Liver (tissue), 9 donors: ENCODE results near the gene TBC1D5. TPM values are rescaled to one million over a fixed set of nuclear protein-coding genes. Genes with fewer than 3 reads are reported as not detected.

Experiments
- DNase-seq: peaks from one replicate; pipeline ENCODE4 v3.0.0-alpha.2; 2017; ENCODE audit warnings: low spot score
- H3K27ac ChIP-seq, 2 donors: one replicate each; pipeline ENCODE4 v1.7.0; 2013; ENCODE audit warnings: inconsistent platforms in 2 of 2, low read length in 2 of 2, control low read depth in 1 of 2, low read depth in 1 of 2, mild to moderate bottlenecking in 1 of 2
- H3K27me3 ChIP-seq, 4 donors: one replicate each; pipeline versions ENCODE4 v1.6.1 to v1.7.0; 2013; ENCODE audit warnings: low read length in 3 of 4, inconsistent platforms in 1 of 4, mild to moderate bottlenecking in 1 of 4, moderate library complexity in 1 of 4; ENCODE audit not compliant: control insufficient read depth in 4 of 4, insufficient read depth in 4 of 4
- H3K36me3 ChIP-seq, 4 donors: one replicate each; pipeline versions ENCODE4 v1.6.1 to v1.7.0; 2013; ENCODE audit warnings: low read length in 3 of 4, mild to moderate bottlenecking in 3 of 4, low read depth in 1 of 4, moderate library complexity in 1 of 4; ENCODE audit not compliant: control insufficient read depth in 4 of 4, insufficient read depth in 3 of 4
- H3K4me1 ChIP-seq, 4 donors: one replicate each; pipeline versions ENCODE4 v1.6.1 to v1.7.0; 2013; ENCODE audit warnings: low read length in 3 of 4, mild to moderate bottlenecking in 3 of 4, moderate library complexity in 1 of 4; ENCODE audit not compliant: control insufficient read depth in 4 of 4, insufficient read depth in 4 of 4
- H3K4me3 ChIP-seq, 3 donors: one replicate each; pipeline versions ENCODE4 v1.6.1 to v1.7.0; 2013; ENCODE audit warnings: low read length in 3 of 3, control low read depth in 1 of 3, low read depth in 1 of 3, mild to moderate bottlenecking in 1 of 3
- H3K9ac ChIP-seq, 2 donors: one replicate each; pipeline ENCODE4 v1.7.0; 2013; ENCODE audit warnings: low read length in 2 of 2, mild to moderate bottlenecking in 2 of 2, moderate library complexity in 2 of 2, control low read depth in 1 of 2, low read depth in 1 of 2
- H3K9me3 ChIP-seq, 4 donors: one replicate each; pipeline versions ENCODE4 v1.6.1 to v1.7.0; 2013; ENCODE audit warnings: low read length in 3 of 4; ENCODE audit not compliant: control insufficient read depth in 4 of 4
- ATF3 ChIP-seq: IDR thresholded peaks from 2 replicates; pipeline ENCODE4 v1.6.1; 2016; ENCODE audit warnings: antibody characterized with exemption
- CTCF ChIP-seq: fragments of 150-350 bp; IDR thresholded peaks from 2 replicates; pipeline ENCODE4 v1.5.1; 2017; ENCODE audit warnings: improper control_type of control experiment, low read depth, low read length; ENCODE audit not compliant: missing input control
- EGR1 ChIP-seq, 2 donors: IDR thresholded peaks; 2 replicates each; pipeline ENCODE4 v1.6.1; 2016 to 2018; ENCODE audit warnings: antibody characterized with exemption in 2 of 2, low read depth in 2 of 2
- FOXA2 ChIP-seq: IDR thresholded peaks from 2 replicates; pipeline ENCODE4 v1.6.1; 2016; ENCODE audit warnings: antibody characterized with exemption
- GABPA ChIP-seq, 2 donors: IDR thresholded peaks in 1 of 2; conservative IDR thresholded peaks in 1 of 2; 2 replicates each; pipeline ENCODE4 v1.6.1; 2016; ENCODE audit warnings: antibody characterized with exemption in 2 of 2, mild to moderate bottlenecking in 1 of 2, moderate library complexity in 1 of 2
- HNF4A ChIP-seq, 2 donors: conservative IDR thresholded peaks; 2 replicates each; pipeline ENCODE4 v1.6.1; 2016; ENCODE audit warnings: antibody characterized with exemption in 2 of 2, mild to moderate bottlenecking in 2 of 2
- HNF4G ChIP-seq: IDR thresholded peaks from 2 replicates; pipeline ENCODE4 v1.6.1; 2016; ENCODE audit warnings: antibody characterized with exemption
- MAX ChIP-seq: IDR thresholded peaks from 2 replicates; pipeline ENCODE4 v1.6.1; 2016; ENCODE audit warnings: antibody characterized with exemption
- REST ChIP-seq: IDR thresholded peaks from 2 replicates; pipeline ENCODE4 v1.6.1; 2016; ENCODE audit warnings: antibody characterized with exemption, mild to moderate bottlenecking
- RXRA ChIP-seq, 2 donors: IDR thresholded peaks; 2 replicates each; pipeline ENCODE4 v1.6.1; 2017 to 2018; ENCODE audit warnings: antibody characterized with exemption in 2 of 2, mild to moderate bottlenecking in 1 of 2
- SP1 ChIP-seq: IDR thresholded peaks from 2 replicates; pipeline ENCODE4 v1.6.1; 2018; ENCODE audit warnings: antibody characterized with exemption, mild to moderate bottlenecking
- YY1 ChIP-seq: IDR thresholded peaks from 2 replicates; pipeline ENCODE4 v1.6.1; 2016; ENCODE audit warnings: antibody characterized with exemption, mild to moderate bottlenecking
- ZBTB33 ChIP-seq: IDR thresholded peaks from 2 replicates; pipeline ENCODE4 v1.6.1; 2016; ENCODE audit warnings: antibody characterized with exemption
- WGBS: extraction: QIAGEN DNeasy Blood & Tissue Kit; methylation state at CpG from one replicate; pipeline ENCODE4 v1.1.7; 2013; 5-methylcytosine and 5-hydroxymethylcytosine counted together
- polyA plus RNA-seq, 2 donors: library from polyadenylated mRNA; stranded (reverse) in 1 of 2; unstranded in 1 of 2; fragments of 200-250 nt in 1 of 2; fragments of >200 nt in 1 of 2; fragmentation: Nextera tagmentation in 1 of 2; extraction: Ambion mirVana in 1 of 2; gene quantifications; one replicate each; pipeline versions ENCODE4 v1.2.1 to v1.2.3, GENCODE V29; 2013 to 2015
- total RNA-seq, 2 donors: library from RNA; depleted of rRNA; stranded (reverse); fragments of >200 nt; gene quantifications; one replicate each; pipeline ENCODE4 v1.2.3, GENCODE V29; 2014
- donor health status: healthy.
- donor health status: healthy.
- donor health status: healthy.
- donor health status: healthy.
- donor health status: healthy.

The TBC1D5 gene
- total and polyA plus RNA-seq, 4 donors, result 9.1 to 45.6 (median 25.6) TPM

- no peak for TF ChIP-seq REST
- TF ChIP-seq YY1, result peak; percentile 26
- peak in 1 of 2 donors; percentile 30 for TF ChIP-seq RXRA (IDR thresholded peaks at IDR 0.05)
- peak in 1 of 2 donors; percentile 37 for TF ChIP-seq HNF4A (conservative IDR thresholded peaks at IDR 0.05)
These were observed 357.7 kb downstream of the TBC1D5 start (continued) for GRCh38 chr3:17384567-17385296.

- no peak overlapping the region for H3K27ac ChIP-seq
- H3K9me3 ChIP-seq, result no peaks in the 10 kb centered on the region
- no peak for DNase-seq
- TF ChIP-seq CTCF (no peak), SP1 (no peak), ZBTB33 (no peak), HNF4G (no peak), RXRA (IDR thresholded peaks at IDR 0.05) (no peak), GABPA (IDR thresholded peaks at IDR 0.05 in 1 of 2, conservative IDR thresholded peaks at IDR 0.05 in 1 of 2) (no peak), FOXA2 (no peak), ATF3 (no peak), YY1 (no peak), MAX (no peak), EGR1 (IDR thresholded peaks at IDR 0.05; ENCODE audit: low read depth in 2 of 2) (no peak), REST (no peak)
- H3K36me3 ChIP-seq, result peaks cover 0 to 5% (median 2%) of the 10 kb centered on the region in 4 donors
- no peak overlapping the region for H3K4me3 ChIP-seq
- no peaks in the 10 kb centered on the region for H3K4me1 ChIP-seq
- H3K9ac ChIP-seq, result no peak overlapping the region
- 95% methylated on average over 1 of the region's 1 CpG for WGBS
- H3K27me3 ChIP-seq, result no peaks in the 10 kb centered on the region
These were observed 369.1 kb downstream of the TBC1D5 start for GRCh38 chr3:17373304-17373703.
